Measurements from ENCODE around the gene PCBP4.
A peak's percentile ranks its signal among the peaks of the same experiment; 100 is the strongest.

The PCBP4 gene

DNA sequence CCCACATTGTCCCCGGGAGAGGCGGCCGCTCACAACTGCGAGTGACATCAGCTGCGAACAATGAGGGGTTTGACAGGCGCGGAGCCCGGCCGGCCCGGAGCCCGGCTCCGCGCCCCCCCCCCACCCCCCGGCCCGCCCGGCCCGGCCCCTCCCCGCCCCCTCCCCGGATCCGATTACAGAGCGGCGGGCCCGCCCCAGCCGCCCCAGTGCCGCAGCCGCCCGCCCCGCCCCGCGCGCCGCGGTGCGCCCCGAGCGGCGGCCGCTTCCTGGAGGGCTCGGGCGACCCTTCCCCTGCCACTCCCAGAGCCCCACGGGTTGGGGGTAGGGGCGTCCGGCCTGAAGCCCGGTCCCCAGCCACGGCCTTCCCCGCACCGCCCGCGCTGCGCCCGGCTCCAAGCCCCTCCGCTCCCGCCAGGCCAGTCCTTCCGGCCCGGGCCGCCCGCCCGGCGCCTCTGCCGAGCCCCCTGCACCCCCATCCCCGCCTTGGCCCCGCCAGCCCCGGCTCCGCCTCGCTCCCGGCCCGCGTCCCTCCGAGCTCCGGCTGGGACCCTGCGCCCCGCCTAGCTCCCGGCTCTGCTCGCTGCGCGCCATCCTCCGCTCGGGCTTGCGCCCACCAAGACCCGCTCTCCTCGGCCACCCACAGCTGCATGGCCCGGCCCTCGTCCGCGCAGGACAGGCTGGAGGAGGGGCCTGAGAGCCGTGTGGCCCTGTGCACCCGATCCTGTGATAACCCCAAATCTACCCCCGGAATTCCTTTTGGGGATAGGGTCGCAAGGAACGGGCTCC, at the start of gene PCBP4:
Gene PCBP4, minus strand, starts transcription at position 71 of the 786 bp plus-strand sequence. CDS start 6,214 bp downstream, outside the sequence.
- DNase-seq (ENCODE audit: low spot score) = peak; percentile 84

DNA sequence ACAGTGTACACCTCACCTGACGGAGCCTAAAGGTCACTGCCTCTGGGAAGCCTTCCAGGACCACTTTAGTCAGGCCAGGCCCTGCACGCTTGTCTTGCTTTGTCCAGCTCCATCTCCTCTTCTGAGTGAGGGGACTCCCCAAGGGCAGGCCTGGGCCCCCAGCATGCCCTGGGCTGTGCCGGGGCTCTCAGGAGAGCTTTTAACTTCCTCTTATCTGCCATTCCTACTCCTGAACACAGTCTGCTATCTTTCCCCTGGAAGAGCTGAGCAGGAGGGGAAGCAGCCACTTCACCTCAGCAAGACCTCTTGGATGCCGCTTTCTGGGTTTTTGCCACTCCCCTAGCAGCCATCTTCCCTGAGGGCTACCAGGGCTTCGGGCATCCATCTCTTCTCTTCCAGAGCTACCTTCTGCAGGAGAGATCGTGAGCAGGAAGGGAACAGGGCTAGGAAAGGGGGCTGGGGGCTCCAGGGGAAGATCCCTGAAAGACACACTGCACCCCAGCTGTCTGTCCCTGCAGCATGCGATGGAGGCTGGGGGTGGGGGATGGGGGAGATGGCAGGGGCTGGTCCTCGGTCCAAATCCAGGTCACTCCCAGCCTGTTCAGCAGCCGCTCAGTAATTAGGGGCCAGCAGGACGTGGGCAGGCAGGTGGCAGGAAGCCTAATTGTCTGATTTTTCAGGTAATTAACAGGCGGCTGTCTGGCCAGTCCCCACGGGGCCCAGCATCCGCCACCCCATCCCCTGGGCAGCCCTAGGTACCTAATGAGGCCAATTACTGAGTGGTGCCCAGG, 48.4 kb upstream of the PCBP4 start:
- no peak for DNase-seq (ENCODE audit: low spot score)

DNA sequence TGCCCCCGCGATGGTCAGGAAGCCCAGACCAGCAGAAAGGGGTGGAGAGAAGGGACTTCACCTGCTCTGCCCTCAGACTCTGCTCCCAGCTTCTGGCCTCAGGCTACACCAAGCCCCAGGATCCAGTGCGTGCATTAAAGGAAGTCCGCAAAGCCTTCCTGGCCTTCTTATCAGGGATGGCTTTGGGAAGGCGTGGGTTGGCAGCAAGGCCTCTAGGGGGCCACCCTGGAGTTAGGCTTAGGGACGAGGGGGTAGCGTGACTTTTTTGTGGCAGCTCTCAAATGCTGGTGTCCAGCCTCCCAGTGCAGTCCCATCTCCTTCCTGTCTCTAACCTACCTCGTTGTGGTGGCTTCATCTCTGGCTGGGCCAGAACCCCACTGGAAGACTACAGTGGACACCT, 47.4 kb upstream of the PCBP4 start:
- no peak for DNase-seq (ENCODE audit: low spot score)

GRCh38 chr3:52013802-52014598, 46.7 kb upstream of the PCBP4 start:
- DNase-seq (ENCODE audit: low spot score) = no peak

DNA sequence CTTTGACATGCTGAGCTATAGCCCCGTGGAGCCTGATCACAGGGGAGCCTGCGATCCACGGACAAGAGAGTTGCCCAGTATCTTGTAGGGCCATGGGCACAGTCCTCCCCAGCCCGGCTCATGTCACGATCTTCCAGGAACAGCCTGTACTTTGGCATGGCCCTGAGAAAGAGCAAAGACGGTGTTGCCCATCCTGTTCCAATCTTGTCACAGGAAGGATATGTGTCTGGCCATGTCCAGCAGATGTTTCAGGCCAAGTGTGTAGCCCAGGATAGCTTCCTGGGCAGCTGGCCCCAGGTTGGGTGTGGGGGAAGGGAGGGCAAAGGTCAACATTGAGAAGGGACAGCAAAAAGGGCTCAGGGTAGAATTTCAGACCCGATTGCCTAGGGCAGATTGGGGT, 45.4 kb upstream of the PCBP4 start:
- no peak for DNase-seq (ENCODE audit: low spot score)

DNA sequence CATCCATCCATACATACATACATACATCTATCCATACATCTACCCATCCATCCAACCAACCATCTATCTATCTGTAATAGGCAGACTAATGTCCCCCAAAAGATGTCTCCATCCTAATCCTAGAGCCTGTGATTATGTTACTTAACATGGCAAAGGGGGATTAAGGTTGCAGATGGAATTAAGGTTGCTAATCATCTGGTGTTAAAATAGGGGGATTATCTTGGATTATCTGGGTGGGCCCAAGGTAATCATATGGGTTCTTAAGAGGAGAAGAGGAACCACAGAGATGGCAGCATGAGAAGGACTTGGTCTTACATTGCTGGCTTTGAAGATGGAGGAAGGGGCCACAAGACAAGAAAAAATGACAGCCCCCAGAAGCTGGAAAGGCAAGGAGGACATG, 43.2 kb upstream of the PCBP4 start:
- DNase-seq (ENCODE audit: low spot score) = no peak

DNA sequence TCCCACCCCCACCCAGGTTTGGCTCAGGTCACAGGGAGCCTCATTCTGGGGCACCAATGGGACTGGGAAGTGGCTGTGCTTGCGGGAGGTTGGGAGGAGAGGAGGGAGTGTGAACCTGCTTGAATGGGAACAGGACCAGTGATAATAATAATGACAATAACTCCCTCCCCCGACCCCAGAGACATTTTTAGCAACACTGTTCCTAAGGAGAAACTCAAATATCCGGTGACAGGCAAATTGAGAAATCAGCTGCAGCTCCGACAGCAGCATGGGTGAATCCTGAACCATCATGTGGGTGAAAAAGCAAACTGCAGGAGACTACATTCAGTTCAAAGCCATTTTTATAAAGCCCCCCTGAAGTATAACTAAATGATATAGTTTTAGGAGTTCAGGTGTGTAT, 40.0 kb upstream of the PCBP4 start:
- DNase-seq (ENCODE audit: low spot score) = no peak

- no peak for DNase-seq (ENCODE audit: low spot score)
Measured at GRCh38 chr3:52006820-52007133, 39.5 kb upstream of the PCBP4 start.

DNA sequence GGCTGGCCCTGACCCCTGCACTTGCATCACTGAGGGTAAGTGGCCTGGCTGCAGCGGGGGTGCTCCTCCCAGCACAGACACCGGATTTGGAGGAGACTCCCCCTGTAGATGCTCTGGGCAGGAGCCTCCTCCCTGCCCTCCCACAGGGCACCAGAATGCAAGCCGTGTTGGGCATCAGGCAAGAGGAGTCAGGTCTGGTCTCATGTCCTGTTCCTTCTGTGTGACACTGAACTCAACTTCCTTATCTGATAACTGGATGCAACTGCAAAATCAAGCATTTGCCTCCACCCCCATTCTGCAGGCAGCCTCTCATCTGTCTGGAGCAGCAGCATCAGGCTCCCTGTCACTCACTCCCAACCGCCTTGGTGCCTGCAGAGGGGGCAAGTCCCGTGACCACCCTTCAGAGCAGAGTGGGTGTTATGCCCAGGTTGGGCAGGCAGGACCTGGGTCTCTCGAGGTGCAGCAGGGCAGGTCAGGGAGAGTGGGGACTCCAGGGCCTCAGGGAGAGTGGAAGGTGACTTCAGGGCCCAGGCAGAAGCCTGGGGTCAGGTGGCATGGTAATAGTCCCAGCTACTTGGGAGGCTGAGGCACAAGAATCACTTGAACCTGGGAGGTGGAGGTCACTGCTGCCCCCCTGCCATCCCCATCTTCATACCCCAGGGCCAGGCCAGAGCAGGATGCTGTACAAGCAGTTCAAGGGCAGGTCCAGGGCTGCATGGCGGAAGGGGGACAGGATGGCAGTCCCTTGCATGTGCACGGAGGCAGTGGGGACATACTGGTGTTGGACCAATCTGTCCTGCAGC, 39.0 kb upstream of the PCBP4 start:
- no peak for DNase-seq (ENCODE audit: low spot score)

DNA sequence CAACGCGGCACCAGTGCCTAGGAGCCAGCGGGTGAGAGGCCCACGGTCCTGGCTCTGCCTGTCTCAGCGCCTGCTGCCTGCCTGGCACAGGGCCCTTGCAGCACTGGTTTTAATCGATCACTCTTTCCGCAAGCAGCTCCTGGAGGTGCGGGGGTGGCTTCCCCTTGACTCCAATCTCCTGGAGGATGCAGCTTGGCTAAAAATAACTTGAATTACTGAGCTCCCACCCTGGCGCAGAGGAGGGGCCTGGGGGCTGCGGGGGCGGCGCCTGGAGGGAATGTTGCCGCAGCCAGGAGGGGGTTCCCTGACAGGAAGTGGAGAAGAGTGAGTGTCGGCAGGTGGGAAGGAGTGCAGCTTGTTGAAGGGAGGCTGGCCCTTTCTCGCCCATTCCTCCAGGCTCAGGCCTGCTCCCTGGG, 38.3 kb upstream of the PCBP4 start:
- no peak for DNase-seq (ENCODE audit: low spot score)

DNA sequence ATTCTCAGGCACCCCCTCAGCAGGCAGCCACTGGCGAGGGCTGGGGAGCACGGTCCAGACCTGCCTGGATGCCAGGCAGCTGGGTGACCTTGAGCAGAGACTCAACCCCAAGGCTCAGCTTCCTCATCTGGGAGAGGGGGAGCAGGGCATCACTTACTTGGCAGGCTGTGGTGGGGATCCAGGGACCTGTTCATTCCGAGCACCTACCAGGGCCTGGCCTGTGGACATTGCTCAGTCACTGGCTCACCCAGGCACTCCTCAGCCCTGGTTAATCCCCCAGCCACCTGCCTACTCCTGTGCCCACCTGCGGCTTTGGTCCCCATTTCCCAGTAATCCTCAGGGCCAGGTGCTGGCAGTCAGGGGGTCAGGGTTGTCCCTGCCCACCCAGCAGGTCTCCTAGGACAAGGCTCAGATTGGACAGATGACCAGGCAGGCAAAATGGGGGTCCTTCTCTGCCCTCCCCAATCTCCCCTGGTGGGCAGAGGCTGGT, 37.7 kb upstream of the PCBP4 start:
- no peak for DNase-seq (ENCODE audit: low spot score)

DNA sequence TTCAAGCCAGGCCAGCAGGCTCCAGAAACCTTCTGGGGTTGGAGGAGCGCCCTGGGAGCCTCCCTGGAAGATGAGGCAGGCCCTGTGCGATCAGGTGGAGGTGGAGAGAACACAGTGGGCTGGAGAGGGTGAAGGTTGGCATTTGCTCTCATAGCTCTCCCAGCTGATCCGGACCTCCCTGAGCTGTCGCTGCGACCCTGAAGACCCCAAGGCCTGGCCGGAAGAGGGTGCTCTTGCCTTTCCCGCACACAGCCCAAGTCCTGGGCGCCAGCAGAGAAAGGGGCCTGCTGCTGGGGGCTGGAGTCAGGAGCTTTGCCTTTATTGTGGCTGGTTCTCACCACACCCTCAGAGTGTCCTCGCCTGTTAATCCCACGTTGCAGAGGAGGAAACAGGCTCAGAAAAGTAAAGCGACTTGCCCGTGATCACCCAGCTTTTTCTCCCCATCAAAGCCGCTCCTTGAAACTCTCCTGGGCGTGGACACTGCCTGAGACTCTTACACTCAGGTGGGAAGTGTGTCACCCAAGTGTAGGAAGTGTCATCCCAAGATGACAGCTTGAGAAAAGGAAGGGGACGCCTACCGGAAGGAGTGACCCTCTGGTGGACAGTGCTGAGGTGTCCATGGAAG, 37.0 kb upstream of the PCBP4 start:
- no peak for DNase-seq (ENCODE audit: low spot score)

DNA sequence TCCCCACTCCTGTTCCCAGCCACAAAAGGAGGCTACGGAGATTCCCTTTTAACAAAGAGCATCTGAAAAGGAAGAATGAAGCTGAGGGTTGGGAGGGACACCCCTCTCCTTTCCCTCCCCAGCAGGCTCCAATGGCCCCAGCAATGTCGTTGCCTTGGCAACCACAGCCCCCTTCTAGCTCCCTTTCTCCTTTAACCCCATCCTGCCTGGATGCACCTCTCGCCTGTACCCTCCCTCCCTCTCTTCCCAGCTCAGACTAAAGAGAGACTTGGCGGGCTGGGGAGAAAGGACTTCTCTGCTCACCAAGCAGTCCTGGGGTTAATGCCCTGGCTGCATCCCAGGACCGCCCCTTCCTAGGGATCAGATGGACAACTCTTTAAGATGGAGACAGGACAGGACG, 35.5 kb upstream of the PCBP4 start:
- DNase-seq (ENCODE audit: low spot score) = no peak

- peak; percentile 69 for DNase-seq (ENCODE audit: low spot score)
Measured at GRCh38 chr3:52001443-52001974, 34.3 kb upstream of the PCBP4 start.

GRCh38 chr3:51999846-52000245, 32.6 kb upstream of the PCBP4 start:
- DNase-seq (ENCODE audit: low spot score) = no peak

DNA sequence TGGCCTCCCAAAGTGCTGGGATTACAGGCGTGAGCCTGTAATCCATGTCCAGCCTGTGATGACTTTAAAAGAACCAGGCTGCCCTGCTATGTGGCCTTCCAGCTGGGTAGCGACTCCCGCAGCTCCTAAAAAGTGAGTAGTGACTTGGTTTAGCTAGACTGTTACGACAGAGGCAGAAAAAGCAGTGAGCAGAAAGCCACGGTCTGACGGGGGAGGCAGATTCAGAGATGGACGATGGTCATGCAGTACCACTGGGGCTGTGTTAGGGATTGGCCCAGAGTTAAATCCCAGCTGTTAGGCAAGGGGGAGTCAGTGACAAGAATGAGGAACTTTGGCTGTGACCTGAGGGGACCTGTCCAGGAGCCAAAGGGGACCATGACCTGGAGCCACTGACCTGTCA, 31.5 kb upstream of the PCBP4 start:
- no peak for DNase-seq (ENCODE audit: low spot score)

GRCh38 chr3:51997935-51998596, 30.8 kb upstream of the PCBP4 start:
- DNase-seq (ENCODE audit: low spot score) = peak; percentile 94

GRCh38 chr3:51997172-51997571, 29.9 kb upstream of the PCBP4 start:
- DNase-seq (ENCODE audit: low spot score) = no peak

- DNase-seq (ENCODE audit: low spot score) = peak; percentile 95
Measured at GRCh38 chr3:51995346-51996163, 28.3 kb upstream of the PCBP4 start, which contains the start of gene RPL29. Gene RPL29 (minus strand): TSS chr3:51995895. CDS start chr3:51995461, 434 bp downstream.

Measured in SW480 (cell line).